GM19023 (cell line): Measurements from ENCODE around the gene TTYH3.
"Not testable (repeated sequence)": the region's sequence is repeated elsewhere in the genome, so short reads cannot be mapped to it uniquely, and the experiment has no call there.

Experiments used
- ATAC-seq: cut with Tn5 transposase; IDR thresholded peaks from one replicate; pipeline ENCODE4 v1.9.1; 2021; ENCODE audit warnings: mild to moderate bottlenecking, moderate library complexity; ENCODE audit not compliant: unreplicated experiment

TTYH3 gene

GRCh38 chr7:2680792-2681490 is 49.2 kb downstream of the TTYH3 start:
- no peak for ATAC-seq

GRCh38 chr7:2681929-2682799 is 50.4 kb downstream of the TTYH3 start:
- ATAC-seq: no peak

GRCh38 chr7:2684501-2684900 is 52.7 kb downstream of the TTYH3 start:
- no peak for ATAC-seq

GRCh38 chr7:2686101-2686500 is 54.3 kb downstream of the TTYH3 start:
- ATAC-seq: no peak

DNA sequence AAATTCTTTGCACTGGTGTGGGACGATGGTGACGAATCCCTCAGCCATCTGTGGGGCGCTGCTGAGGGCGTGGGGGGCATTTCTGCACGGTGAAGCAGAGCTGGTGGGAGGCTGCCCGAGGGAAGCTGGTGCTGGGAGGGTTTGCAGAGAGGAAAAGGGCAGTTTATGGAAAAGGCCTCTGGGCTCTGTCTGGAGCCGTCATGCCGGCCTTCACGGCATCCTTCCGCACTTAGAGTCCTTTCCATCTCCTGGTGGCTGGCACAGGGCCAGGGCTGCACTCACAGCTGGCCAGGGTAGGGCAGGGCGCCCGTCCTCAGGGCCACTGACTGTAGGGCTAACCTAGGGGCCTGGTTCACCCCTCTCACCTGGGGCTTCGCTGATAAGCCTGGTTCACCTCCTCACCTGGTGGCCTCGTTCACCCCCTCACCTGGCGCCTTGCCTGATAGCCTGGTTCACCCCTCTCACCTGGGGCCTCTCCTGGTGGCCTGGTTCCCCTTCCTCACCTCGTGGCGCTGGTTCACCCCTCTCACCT is 55.6 kb downstream of the TTYH3 start:
- no peak for ATAC-seq

- ATAC-seq: no peak
Measured at GRCh38 chr7:2687881-2688318, 56.1 kb downstream of the TTYH3 start, which contains the start of gene AMZ1. TSS of gene AMZ1 (plus strand) at chr7:2688202. CDS start at chr7:2700452, 12,250 bp downstream.

- ATAC-seq: peak; percentile 77
Measured at GRCh38 chr7:2688409-2689342, 56.9 kb downstream of the TTYH3 start.

- ATAC-seq: no peak
Measured at GRCh38 chr7:2689343-2689847, 57.6 kb downstream of the TTYH3 start.

DNA sequence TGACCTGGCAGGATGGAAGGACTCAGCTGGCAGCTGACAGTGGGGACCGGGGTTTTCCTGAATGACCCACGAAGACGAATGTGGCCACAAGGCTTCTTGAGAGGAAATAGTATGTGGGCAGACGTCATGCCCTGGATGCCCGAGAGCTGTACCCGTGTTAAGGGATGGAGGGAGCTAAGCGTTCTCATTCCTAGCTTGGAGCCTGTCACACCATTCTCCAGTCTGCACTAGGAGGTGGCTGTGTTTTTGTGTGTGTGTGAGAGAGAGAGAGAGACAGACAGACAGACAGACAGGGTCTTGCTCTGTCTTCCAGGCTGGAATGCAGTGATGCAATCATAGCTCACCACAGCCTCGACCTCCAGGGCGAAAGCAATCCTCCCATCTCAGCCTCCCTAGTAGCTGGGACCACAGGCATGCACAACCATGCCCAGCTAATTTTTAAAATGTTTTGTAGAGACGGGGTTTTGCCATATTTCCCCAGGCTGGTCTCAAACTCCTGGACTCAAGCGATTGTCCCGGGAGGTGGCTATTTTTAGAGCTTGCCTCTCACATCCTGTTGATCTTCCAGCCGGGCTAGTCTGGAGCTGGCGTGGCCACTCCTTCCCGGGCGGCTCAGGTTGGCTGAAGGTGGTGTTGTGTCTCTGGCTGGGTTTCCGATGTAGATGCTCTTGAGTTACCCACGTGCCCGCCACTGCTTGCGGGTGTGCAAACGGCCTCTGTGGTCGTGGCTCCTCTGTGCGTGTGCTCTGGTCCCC is 58.3 kb downstream of the TTYH3 start:
- no peak for ATAC-seq

DNA sequence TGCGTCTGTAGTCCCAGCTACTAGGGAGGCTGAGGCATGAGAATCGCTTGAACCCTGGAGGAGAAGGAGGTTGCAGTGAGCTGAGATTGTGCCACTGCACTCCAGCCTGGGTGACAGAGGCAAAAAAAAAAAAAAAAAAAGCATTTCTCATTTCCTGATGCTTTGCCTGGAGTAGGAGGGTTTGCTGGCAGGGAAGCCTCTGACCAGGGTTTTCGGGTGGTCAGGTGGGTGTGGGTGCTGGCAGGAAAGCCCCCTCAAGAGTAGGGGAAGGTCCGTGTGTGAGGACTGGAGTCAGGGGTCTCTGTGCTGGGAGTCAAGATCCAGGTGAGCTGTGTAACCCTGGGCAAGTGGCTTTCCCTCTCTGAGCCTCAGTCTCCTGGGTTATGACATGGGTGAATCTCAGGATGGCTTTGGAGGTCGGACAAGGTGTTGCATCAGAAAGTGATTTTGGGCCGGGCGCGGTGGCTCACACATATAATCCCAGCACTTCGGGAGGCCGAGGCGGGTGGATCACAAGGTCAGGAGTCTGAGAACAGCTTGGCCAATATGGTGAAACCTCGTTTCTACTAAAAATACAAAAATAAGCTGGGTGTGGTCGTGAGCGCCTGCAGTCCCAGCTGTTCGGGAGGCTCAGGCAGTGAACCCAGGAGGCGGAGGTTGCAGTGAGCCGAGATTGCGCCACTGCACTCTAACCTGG is 59.4 kb downstream of the TTYH3 start:
- no peak for ATAC-seq

DNA sequence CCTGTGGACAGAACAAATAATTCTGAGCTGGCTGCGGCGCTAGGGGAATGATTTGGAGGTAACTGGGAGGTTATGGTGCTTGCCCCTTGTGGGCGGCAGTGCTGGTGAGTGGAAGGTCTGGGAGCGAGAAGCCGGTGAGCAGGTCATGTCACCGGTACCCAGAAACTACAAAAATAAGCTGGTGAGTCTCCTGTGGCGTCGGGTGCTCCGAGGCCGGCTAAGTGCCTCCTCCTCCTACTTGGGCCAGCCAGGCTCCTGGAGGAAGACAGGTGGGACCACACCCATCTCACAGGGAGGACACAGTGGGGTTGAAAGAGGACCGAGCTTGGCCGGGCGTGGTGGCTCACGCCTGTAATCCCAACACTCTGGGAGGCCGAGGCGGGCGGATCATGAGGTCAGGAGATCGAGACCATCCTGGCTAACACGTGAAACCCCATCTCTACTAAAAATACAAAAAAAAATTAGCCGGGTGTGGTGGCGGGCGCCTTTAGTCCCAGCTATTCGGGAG is 60.2 kb downstream of the TTYH3 start:
- ATAC-seq: not testable (repeated sequence)

GRCh38 chr7:2692543-2692942 is 60.8 kb downstream of the TTYH3 start:
- no peak for ATAC-seq

DNA sequence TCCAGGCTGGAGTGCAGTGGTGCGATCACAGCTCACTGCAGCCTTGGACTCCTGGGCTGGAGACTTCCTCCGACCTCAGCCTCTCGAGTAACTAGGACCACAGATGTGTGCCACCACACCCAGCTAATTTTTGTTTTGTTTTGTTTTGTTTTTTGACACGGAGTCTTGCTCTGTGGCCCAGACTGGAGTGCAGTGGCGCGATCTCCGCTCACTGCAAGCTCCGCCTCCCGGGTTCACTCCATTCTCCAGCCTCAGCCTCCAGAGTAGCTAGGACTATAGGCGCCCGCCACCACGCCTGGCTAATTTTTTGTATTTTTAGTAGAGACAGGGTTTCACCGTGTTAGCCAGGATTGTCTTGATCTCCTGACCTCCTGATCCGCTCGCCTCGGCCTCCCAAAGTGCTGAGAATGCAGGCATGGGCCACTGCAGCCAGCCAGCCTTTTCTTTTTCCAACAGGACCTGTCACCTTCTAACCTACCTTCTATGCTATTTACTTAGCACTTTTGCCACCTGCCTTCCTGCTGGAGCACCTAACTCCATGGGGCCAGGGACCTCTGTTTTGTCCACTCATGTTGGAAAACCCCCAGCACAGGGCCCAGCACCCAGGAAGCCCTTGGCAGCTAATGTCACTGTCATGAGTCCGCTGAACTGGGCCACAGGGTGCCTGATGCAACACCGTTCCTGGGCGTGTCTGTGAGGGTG is 61.8 kb downstream of the TTYH3 start:
- ATAC-seq: not testable (repeated sequence)

GRCh38 chr7:2694122-2694436 is 62.3 kb downstream of the TTYH3 start:
- ATAC-seq: not testable (repeated sequence)

DNA sequence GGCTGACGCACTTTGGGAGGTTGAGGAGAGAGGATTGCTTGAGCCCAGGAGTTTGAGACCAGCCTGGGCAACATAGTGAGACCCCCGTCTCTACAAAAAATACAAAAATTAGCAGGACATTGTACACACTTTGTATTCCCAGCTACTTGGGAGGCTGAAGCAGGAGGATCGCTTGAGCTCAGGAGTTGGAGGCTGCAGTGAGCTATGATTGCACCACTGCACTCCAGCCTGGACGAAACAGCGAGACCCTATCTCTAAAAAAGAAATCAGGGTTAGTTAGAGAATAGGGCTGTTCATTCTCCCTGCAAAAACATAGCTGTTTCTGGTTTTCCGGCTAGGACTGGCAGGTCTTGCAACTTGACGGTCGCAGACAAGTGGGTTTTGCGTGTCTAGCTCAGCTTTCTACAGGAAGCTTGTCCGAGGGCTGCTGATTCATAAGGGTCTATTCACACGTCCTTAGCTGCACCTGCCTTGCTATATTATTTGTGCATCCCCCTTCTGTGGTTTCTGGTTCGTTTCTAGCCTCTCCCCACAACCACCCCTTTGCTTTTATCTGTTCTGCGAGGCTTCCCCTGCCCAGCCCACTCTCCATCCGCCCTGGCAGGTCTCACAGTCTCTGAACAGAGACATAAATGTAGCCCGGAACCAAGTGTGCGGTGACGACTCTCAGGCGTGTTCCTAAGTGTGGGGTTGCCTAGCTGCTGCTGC is 66.9 kb downstream of the TTYH3 start:
- peak; percentile 95 for ATAC-seq

GRCh38 chr7:2699289-2699620 is 67.5 kb downstream of the TTYH3 start:
- no peak for ATAC-seq

- ATAC-seq: no peak
Measured at GRCh38 chr7:2700141-2700850, 68.5 kb downstream of the TTYH3 start.
